ENCODE results near the gene HSD17B10.

The HSD17B10 gene

GRCh38 chrX:53412446-53412845 is 21.7 kb downstream of the HSD17B10 start:
- no peak overlapping the region for H3K4me3 ChIP-seq (ENCODE audit: insufficient read depth, low read length, poor library complexity, severe bottlenecking)
- H3F3A ChIP-seq (ENCODE audit: insufficient read depth) = no peaks in the 10 kb centered on the region
- H3K4me2 ChIP-seq (ENCODE audit: low read depth, low read length, poor library complexity, severe bottlenecking) = no peak overlapping the region
- H3K9ac ChIP-seq (ENCODE audit: low read length) = no peak overlapping the region
- TF ChIP-seq CTCF (IDR thresholded peaks at IDR 0.05; ENCODE audit: insufficient read depth, low read length, poor library complexity, severe bottlenecking) = no peak
- TF ChIP-seq EZH2phosphoT487 (conservative IDR thresholded peaks at IDR 0.05; ENCODE audit: low read length) = no peak
- H2AFZ ChIP-seq (ENCODE audit: low read depth, low read length, severe bottlenecking) = no peak overlapping the region
- H3K27ac ChIP-seq (ENCODE audit: low read depth, low read length) = no peak overlapping the region
- H4K20me1 ChIP-seq (ENCODE audit: low read depth, low read length) = no peaks in the 10 kb centered on the region
- no peaks in the 10 kb centered on the region for H3K9me3 ChIP-seq (ENCODE audit: insufficient read depth, low read length)
- no peaks in the 10 kb centered on the region for H3K27me3 ChIP-seq (ENCODE audit: low read length)
- peaks cover 31% of the 10 kb centered on the region for H3K79me2 ChIP-seq (ENCODE audit: insufficient read depth, low read length)
- 0 out of 2 replicates have a peak, but pooled peaks cover 3% of the 10 kb centered on the region for H3K36me3 ChIP-seq (ENCODE audit: low read length)
- H3K9me2 ChIP-seq (replicated peaks; ENCODE audit: insufficient read depth, low read length) = no peaks in the 10 kb centered on the region

- Histone ChIP-seq H3K4me3 (ENCODE audit: insufficient read depth, low read length, poor library complexity, severe bottlenecking) (no peak overlapping the region), H2AFZ (ENCODE audit: low read depth, low read length, severe bottlenecking) (no peak overlapping the region), H3K9me2 (replicated peaks; ENCODE audit: insufficient read depth, low read length) (no peaks in the 10 kb centered on the region), H3F3A (ENCODE audit: insufficient read depth) (no peaks in the 10 kb centered on the region), H3K4me2 (ENCODE audit: low read depth, low read length, poor library complexity, severe bottlenecking) (no peak overlapping the region), H3K27me3 (ENCODE audit: low read length) (no peaks in the 10 kb centered on the region), H3K9me3 (ENCODE audit: insufficient read depth, low read length) (no peaks in the 10 kb centered on the region), H3K36me3 (ENCODE audit: low read length) (no peaks in the 10 kb centered on the region; the same call in 1 of the 2 replicates), H4K20me1 (ENCODE audit: low read depth, low read length) (no peaks in the 10 kb centered on the region), H3K27ac (ENCODE audit: low read depth, low read length) (no peak overlapping the region), H3K79me2 (ENCODE audit: insufficient read depth, low read length) (no peaks in the 10 kb centered on the region), H3K9ac (ENCODE audit: low read length) (no peak overlapping the region)
- TF ChIP-seq CTCF (IDR thresholded peaks at IDR 0.05; ENCODE audit: insufficient read depth, low read length, poor library complexity, severe bottlenecking) (no peak), EZH2phosphoT487 (conservative IDR thresholded peaks at IDR 0.05; ENCODE audit: low read length) (no peak)
Observed at GRCh38 chrX:53403535-53403934, 30.6 kb downstream of the HSD17B10 start.

- Histone ChIP-seq H3K4me3 (ENCODE audit: insufficient read depth, low read length, poor library complexity, severe bottlenecking) (no peak overlapping the region), H3K9ac (ENCODE audit: low read length) (no peak overlapping the region), H3K27me3 (ENCODE audit: low read length) (no peaks in the 10 kb centered on the region), H3K79me2 (ENCODE audit: insufficient read depth, low read length) (no peaks in the 10 kb centered on the region), H3K9me2 (replicated peaks; ENCODE audit: insufficient read depth, low read length) (no peaks in the 10 kb centered on the region), H3K9me3 (ENCODE audit: insufficient read depth, low read length) (no peaks in the 10 kb centered on the region), H3F3A (ENCODE audit: insufficient read depth) (no peaks in the 10 kb centered on the region), H3K27ac (ENCODE audit: low read depth, low read length) (no peak overlapping the region), H2AFZ (ENCODE audit: low read depth, low read length, severe bottlenecking) (no peak overlapping the region), H3K4me2 (ENCODE audit: low read depth, low read length, poor library complexity, severe bottlenecking) (no peak overlapping the region), H3K36me3 (ENCODE audit: low read length) (peaks cover 2% of the 10 kb centered on the region; the same call in 1 of the 2 replicates), H4K20me1 (ENCODE audit: low read depth, low read length) (no peaks in the 10 kb centered on the region)
- TF ChIP-seq CTCF (IDR thresholded peaks at IDR 0.05; ENCODE audit: insufficient read depth, low read length, poor library complexity, severe bottlenecking) (no peak), EZH2phosphoT487 (conservative IDR thresholded peaks at IDR 0.05; ENCODE audit: low read length) (no peak)
Observed at GRCh38 chrX:53398216-53398615, 36.0 kb downstream of the HSD17B10 start.

All from SU-DHL-6 (cell line).